Measurements from ENCODE around the gene DNAJC4. TPM values are rescaled to one million over a fixed set of nuclear protein-coding genes. Genes with fewer than 3 reads are reported as not detected.

The DNAJC4 gene
- total and polyA plus RNA-seq, 9 of the 15 experiments (the other 6 are each of a cell fraction or from before 2014, with no cell fraction given), result 4.0 to 32.6 (median 19.9) TPM

DNA sequence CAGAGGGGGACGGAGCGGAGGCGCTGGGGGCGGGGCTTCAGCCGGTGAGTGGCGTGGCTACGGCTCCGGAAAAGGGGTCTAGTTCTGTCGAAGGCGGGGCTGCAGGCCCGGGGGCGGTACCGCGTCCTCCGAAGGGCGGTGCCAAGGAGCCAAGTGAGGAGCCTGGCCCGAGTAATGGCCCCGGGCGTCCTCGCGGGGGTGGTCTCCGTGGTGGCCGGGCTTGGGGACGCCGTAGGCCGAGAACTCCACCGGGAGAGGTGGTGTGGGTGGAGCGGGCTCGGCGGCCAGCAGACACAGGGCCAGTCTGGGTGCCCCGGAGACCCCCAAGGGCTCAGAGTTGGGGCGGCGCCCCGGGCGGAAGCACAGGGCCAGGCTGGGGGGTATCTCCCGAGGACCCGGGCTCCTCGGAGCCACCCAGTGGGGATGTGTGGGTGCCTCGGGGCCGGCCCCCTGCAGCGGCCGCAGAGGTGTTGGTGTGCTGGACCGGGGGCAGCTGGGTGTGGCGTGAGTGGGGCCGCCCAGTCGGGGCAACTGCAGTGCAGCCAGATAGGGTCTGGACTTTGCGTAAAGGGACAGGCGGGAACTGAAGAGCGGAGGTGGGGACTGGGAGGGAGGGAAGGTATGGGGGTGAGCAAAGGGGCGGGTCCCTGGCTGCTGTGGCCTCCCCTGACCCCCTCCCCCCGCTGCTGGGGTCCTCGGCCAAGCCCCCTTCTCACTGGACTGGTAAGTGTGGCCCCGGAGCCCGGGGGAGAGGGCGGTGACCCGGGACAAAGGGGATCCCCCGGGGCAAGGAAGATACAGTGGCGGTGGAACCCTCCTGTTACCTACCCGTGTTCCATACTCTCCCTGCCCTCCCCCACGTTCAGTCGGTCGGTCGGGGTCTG lies 11.4 kb downstream of the DNAJC4 start (continued):
- TF ChIP-seq KLF13 (tag; IDR thresholded peaks at IDR 0.05; ENCODE audit: borderline replicate concordance, low read depth) (no peak), RAD21 (CRISPR knock-in tag; conservative IDR thresholded peaks at IDR 0.05 in 1 of 2, IDR thresholded peaks at IDR 0.05 in 1 of 2) (0 out of 4 replicates have a peak, but pooled peaks of 1 of the 2 experiments have one; percentile 8), PYGO2 (tag; IDR thresholded peaks at IDR 0.05) (no peak), ATF7 (IDR thresholded peaks at IDR 0.05) (no peak), BACH1 (tag; IDR thresholded peaks at IDR 0.05) (no peak), YBX1 (IDR thresholded peaks at IDR 0.05) (no peak), KAT2B (IDR thresholded peaks at IDR 0.05; ENCODE audit: low read depth, low read length) (no peak), SIRT6 (IDR thresholded peaks at IDR 0.05; ENCODE audit: low read depth, low read length) (no peak), ZNF175 (CRISPR knock-in tag; IDR thresholded peaks at IDR 0.05; ENCODE audit: low read depth) (no peak), HMG20A (CRISPR knock-in tag; conservative IDR thresholded peaks at IDR 0.05) (no peak), GTF2A2 (tag; IDR thresholded peaks at IDR 0.05) (no peak), HLTF (IDR thresholded peaks at IDR 0.05) (no peak), ZBTB7A (IDR thresholded peaks at IDR 0.05; ENCODE audit: borderline replicate concordance, control insufficient read depth, low read depth, low read length) (peak; percentile 66), ZNF277 (CRISPR knock-in tag; IDR thresholded peaks at IDR 0.05; ENCODE audit: borderline replicate concordance) (no peak), ZNF830 (CRISPR knock-in tag; IDR thresholded peaks at IDR 0.05) (no peak), ARHGAP35 (IDR thresholded peaks at IDR 0.05; ENCODE audit: partially characterized antibody) (no peak), ZKSCAN8 (CRISPR knock-in tag; IDR thresholded peaks at IDR 0.05) (no peak), NR2C2 (CRISPR knock-in tag; IDR thresholded peaks at IDR 0.05) (0 out of 2 replicates have a peak, but pooled peaks have one; percentile 32), NR2C2 (tag; IDR thresholded peaks at IDR 0.05) (no peak), SIN3A (IDR thresholded peaks at IDR 0.05; ENCODE audit: borderline replicate concordance in 2 of 2, control insufficient read depth in 1 of 2, low read depth in 2 of 2, low read length in 2 of 2) (0 out of 4 replicates have a peak, but pooled peaks of 1 of the 2 experiments have one; percentile 18), TBP (optimal IDR thresholded peaks at IDR 0.05; ENCODE audit: low read depth, low read length) (peak; percentile 79), NCOA4 (IDR thresholded peaks at IDR 0.05; ENCODE audit: partially characterized antibody) (no peak), ZNF23 (CRISPR knock-in tag; IDR thresholded peaks at IDR 0.05) (0 out of 2 replicates have a peak, but pooled peaks have one; percentile 37)
- TF ChIP-seq, protein P1, sequence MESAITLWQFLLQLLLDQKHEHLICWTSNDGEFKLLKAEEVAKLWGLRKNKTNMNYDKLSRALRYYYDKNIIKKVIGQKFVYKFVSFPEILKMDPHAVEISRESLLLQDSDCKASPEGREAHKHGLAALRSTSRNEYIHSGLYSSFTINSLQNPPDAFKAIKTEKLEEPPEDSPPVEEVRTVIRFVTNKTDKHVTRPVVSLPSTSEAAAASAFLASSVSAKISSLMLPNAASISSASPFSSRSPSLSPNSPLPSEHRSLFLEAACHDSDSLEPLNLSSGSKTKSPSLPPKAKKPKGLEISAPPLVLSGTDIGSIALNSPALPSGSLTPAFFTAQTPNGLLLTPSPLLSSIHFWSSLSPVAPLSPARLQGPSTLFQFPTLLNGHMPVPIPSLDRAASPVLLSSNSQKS (CRISPR knock-in tag; IDR thresholded peaks at IDR 0.05), result no peak
- TF ChIP-seq, protein P2, sequence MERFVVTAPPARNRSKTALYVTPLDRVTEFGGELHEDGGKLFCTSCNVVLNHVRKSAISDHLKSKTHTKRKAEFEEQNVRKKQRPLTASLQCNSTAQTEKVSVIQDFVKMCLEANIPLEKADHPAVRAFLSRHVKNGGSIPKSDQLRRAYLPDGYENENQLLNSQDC (CRISPR knock-in tag; IDR thresholded peaks at IDR 0.05), result 0 out of 2 replicates have a peak, but pooled peaks have one; percentile 1
